MCF 10A (cell line): ENCODE results near the gene SGTA. TPM values are rescaled to one million over a fixed set of nuclear protein-coding genes. Genes with fewer than 3 reads are reported as not detected.

ENCODE experiments used
- BruUV-seq: library from RNA; stranded (reverse); fragments of 400-500 nt; replicated peaks from 2 replicates; lab custom pipeline; 2021; lab: Mats Ljungman, UMichigan
- CTCF ChIA-PET: fragments of 300-600 bp; sonication (Branson Sonifier 250); formaldehyde crosslinking; extraction: SDS; loops from one replicate; lab custom pipeline; 2021; ENCODE audit warnings: antibody characterized with exemption, inconsistent platforms; lab: Yijun Ruan, JAX
- POLR2A ChIA-PET: fragments of 300-600, 350-650 bp; sonication (Branson Sonifier 250); formaldehyde crosslinking; extraction: SDS; loops from one replicate; lab custom pipeline; 2020; ENCODE audit warnings: antibody characterized with exemption, inconsistent platforms; lab: Yijun Ruan, JAX
- DNase-seq: peaks from one replicate; pipeline ENCODE4 v3.0.0-alpha.2; 2018; ENCODE audit not compliant: unreplicated experiment
- H3K27ac Mint-ChIP-seq: one replicate; pipeline ENCODE4 v1.8.0; 2022; ENCODE audit warnings: mild to moderate bottlenecking, low read depth, mixed read lengths; ENCODE audit not compliant: unreplicated experiment
- H3K27me3 Mint-ChIP-seq: one replicate; pipeline ENCODE4 v1.8.0; 2022; ENCODE audit warnings: mixed read lengths; ENCODE audit not compliant: insufficient read depth, unreplicated experiment
- H3K36me3 Mint-ChIP-seq: one replicate; pipeline ENCODE4 v1.8.0; 2022; ENCODE audit warnings: mild to moderate bottlenecking, moderate library complexity, mixed read lengths; ENCODE audit not compliant: insufficient read depth, unreplicated experiment
- H3K4me1 Mint-ChIP-seq: one replicate; pipeline ENCODE4 v1.8.0; 2022; ENCODE audit warnings: mixed read lengths; ENCODE audit not compliant: insufficient read depth, unreplicated experiment
- H3K4me3 Mint-ChIP-seq: one replicate; pipeline ENCODE4 v1.8.0; 2022; ENCODE audit warnings: mild to moderate bottlenecking, moderate library complexity, mixed read lengths; ENCODE audit not compliant: unreplicated experiment
- H3K9me3 Mint-ChIP-seq: one replicate; pipeline ENCODE4 v1.8.0; 2022; ENCODE audit warnings: mixed read lengths; ENCODE audit not compliant: unreplicated experiment
- CTCF ChIP-seq: fragments of 200-600 bp; IDR thresholded peaks from one replicate; pipeline ENCODE4 v1.8.0; 2022; ENCODE audit warnings: antibody characterized with exemption, mild to moderate bottlenecking; ENCODE audit not compliant: unreplicated experiment
- intact Hi-C: fragments of 100-400 bp; cut with micrococcal nuclease; formaldehyde crosslinking; loops from 2 replicates; pipeline ENCODE4 v1.14.1; 2022
- total RNA-seq: library from RNA; stranded (reverse); gene quantifications from 2 replicates; pipeline ENCODE4 v1.2.3, GENCODE V29; 2022

Gene SGTA
- total RNA-seq, 1 experiment from 2014 or later: 66.6 TPM

DNA sequence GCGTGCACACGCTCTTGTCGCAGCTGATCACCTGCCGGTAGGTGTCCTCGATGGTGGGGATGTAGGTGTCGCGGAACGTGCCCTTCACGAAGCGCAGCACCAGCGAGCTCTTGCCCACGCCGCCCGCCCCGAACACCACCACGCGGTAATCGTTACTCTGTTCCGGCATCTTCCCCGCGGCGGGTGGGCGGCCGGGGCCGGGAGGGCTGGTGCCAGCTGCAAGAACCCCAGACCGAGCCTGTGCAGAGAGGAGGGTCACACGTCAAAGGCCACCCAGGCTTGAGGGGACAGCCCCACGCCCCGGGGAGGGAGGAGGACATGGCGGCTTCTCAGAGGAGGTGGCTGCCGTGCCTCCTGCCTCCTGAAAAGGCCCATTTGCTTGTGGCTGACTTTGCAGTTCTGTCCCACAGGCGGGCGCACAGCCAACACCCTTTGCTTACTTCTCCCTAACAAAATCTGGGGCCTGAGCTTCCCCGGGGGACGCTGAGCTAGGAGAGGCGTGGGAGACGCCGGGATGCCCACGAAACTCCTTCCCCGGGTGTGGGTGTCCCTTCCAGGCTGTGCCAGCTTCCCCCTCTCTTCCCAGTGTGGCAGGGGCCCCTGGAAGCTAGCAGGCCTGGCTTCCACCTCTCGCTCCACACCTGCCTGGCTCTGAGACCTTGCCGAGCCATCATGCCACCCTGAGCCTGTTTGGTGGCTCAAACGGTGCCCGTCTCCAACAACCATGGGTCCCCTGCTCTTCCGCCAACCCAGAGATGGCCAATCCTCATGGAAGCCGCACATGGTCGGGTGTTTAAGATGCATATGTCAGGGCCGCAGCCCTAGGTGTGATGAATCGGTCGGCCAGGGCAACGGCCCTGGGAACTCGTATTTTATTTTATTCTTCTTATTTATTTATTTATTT is 65.2 kb downstream of the SGTA start:
- Mint-ChIP-seq H3K9me3 (peaks cover 9% of the 10 kb centered on the region), H3K27ac (no peak overlapping the region), H3K27me3 (no peaks in the 10 kb centered on the region), H3K4me3 (no peak overlapping the region), H3K4me1 (no peaks in the 10 kb centered on the region), H3K36me3 (no peaks in the 10 kb centered on the region)
- ChIA-PET CTCF (interaction anchor here (0.5 to 1.3 kb wide), 2 partner anchors 14 to 70 kb away, joined by 3 to 5 read pairs; no protein-coding TSS in a partner anchor), POLR2A (interaction anchor here (1.0 kb wide), 1 partner anchor 66 kb away, joined by 3 read pairs; the partner anchor contains the start of gene SGTA)
- BruUV-seq: no TSS peak
- no peak for DNase-seq
- TF ChIP-seq CTCF: no peak
- intact Hi-C loops: no loop called here

DNA sequence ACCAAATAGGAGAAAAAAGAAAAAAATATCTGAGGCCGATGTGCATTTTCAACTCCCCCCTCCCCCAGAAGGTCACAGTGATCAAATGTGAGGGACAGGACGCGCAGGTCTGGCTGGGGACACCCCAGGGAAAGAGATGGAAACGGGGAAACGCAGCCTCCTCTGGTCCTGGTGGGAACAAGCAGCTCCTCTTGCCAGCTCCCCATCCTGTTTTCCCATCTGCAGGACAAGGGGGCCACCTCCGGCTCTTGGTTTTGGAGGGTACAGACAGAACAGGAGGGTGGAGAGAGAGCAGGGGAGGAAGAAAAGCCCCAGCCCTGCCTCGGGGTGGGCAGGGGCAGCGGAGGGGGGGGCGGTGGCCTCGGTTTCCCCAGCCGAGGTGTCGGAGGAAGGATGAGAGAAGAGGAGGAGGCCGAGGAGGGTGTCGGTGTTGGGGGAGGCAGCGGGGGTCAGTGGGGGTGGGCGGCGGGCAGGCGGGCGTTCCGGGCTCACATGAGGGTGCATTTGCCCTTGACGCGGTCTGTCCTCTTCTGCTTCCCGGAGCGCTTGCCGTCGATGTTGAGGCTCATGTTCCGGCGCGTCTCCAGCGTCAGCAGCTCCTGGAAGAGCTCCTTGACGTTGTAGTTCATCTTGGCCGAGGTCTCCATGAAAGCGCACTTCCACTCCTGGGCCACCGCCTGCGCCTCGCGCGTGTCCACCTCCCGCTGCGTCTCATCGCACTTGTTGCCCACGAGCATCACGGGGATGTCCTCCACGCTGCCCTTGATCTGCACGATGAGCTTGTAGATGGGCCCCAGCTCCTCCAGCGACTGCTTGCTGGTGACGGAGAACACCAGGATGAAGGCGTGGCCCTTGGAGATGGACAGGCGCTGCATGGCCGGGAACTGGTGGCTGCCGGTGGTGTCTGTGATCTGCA is 66.1 kb downstream of the SGTA start:
- ChIA-PET CTCF (no interaction called here), POLR2A (interaction anchor here (1.0 kb wide), 1 partner anchor 67 kb away, joined by 3 read pairs; the partner anchor contains the start of gene SGTA)
- Mint-ChIP-seq H3K27ac (no peak overlapping the region), H3K4me3 (no peak overlapping the region), H3K36me3 (no peaks in the 10 kb centered on the region), H3K27me3 (no peaks in the 10 kb centered on the region), H3K4me1 (no peaks in the 10 kb centered on the region), H3K9me3 (peaks cover 9% of the 10 kb centered on the region)
- DNase-seq: no peak
- TF ChIP-seq CTCF: no peak
- intact Hi-C loops: no loop called here
- BruUV-seq: no TSS peak

GRCh38 chr19:2716275-2716650 is 66.8 kb downstream of the SGTA start:
- H3K4me1 Mint-ChIP-seq: no peaks in the 10 kb centered on the region
- no TSS peak for BruUV-seq
- CTCF ChIA-PET: no interaction called here

More at GRCh38 chr19:2716275-2716650, 66.8 kb downstream of the SGTA start:
- POLR2A ChIA-PET: no interaction called here
- H3K27me3 Mint-ChIP-seq: no peaks in the 10 kb centered on the region
- H3K4me3 Mint-ChIP-seq: no peak overlapping the region
- H3K27ac Mint-ChIP-seq: no peak overlapping the region
- peaks cover 9% of the 10 kb centered on the region for H3K9me3 Mint-ChIP-seq
- no peaks in the 10 kb centered on the region for H3K36me3 Mint-ChIP-seq
- no peak for TF ChIP-seq CTCF
- intact Hi-C loops: no loop called here
- DNase-seq: no peak
